Measurements from ENCODE around the gene AIM2. TPM values are rescaled to one million over a fixed set of nuclear protein-coding genes. Genes with fewer than 3 reads are reported as not detected.

AIM2 gene
- total RNA-seq, 1 donor from 2014 or later = 5.3 TPM

DNA sequence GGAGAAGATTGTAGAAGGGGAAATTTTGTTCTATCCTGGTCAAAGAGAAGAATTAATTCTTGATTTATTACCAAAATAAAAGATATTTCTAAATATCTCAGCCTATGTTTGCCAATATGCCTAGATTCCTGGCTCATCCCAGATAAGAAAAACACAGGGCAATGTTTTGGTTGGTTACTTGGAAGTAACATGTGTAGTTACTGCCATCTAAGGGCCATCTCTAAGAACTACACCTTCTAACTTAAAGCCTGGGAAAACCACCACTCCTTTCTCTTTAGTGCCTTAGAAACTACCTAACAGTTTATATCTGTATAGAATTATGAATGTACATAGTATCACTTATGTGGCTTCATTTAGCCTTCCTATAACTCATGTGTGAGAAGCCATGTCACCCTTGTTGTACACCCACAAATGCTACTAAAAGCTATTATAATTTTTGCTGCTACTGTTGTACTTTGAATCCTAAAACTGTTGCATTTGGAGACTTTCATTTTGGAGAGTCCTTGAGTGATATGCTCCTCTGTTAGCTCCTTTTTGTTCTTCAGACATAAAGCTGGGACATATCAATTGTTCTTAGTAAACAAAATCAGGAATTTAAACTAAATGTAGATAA is 4.5 kb downstream of the AIM2 start:
- no peaks in the 10 kb centered on the region for H3K4me1 Mint-ChIP-seq (ENCODE audit: low read depth, unreplicated experiment)
- DNase-seq = no peak
- H3K36me3 Mint-ChIP-seq (ENCODE audit: unreplicated experiment) = no peaks in the 10 kb centered on the region
- H3K27me3 Mint-ChIP-seq (ENCODE audit: unreplicated experiment) = no peaks in the 10 kb centered on the region
- TF ChIP-seq, protein P1, sequence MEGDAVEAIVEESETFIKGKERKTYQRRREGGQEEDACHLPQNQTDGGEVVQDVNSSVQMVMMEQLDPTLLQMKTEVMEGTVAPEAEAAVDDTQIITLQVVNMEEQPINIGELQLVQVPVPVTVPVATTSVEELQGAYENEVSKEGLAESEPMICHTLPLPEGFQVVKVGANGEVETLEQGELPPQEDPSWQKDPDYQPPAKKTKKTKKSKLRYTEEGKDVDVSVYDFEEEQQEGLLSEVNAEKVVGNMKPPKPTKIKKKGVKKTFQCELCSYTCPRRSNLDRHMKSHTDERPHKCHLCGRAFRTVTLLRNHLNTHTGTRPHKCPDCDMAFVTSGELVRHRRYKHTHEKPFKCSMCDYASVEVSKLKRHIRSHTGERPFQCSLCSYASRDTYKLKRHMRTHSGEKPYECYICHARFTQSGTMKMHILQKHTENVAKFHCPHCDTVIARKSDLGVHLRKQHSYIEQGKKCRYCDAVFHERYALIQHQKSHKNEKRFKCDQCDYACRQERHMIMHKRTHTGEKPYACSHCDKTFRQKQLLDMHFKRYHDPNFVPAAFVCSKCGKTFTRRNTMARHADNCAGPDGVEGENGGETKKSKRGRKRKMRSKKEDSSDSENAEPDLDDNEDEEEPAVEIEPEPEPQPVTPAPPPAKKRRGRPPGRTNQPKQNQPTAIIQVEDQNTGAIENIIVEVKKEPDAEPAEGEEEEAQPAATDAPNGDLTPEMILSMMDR (IDR thresholded peaks at IDR 0.05; ENCODE audit: partially characterized antibody, unreplicated experiment) = peak; percentile 73
- no peaks in the 10 kb centered on the region for H3K9me3 Mint-ChIP-seq (ENCODE audit: unreplicated experiment)
- H3K27ac Mint-ChIP-seq (ENCODE audit: unreplicated experiment) = no peak overlapping the region
- H3K4me3 Mint-ChIP-seq (ENCODE audit: unreplicated experiment) = no peak overlapping the region

DNA sequence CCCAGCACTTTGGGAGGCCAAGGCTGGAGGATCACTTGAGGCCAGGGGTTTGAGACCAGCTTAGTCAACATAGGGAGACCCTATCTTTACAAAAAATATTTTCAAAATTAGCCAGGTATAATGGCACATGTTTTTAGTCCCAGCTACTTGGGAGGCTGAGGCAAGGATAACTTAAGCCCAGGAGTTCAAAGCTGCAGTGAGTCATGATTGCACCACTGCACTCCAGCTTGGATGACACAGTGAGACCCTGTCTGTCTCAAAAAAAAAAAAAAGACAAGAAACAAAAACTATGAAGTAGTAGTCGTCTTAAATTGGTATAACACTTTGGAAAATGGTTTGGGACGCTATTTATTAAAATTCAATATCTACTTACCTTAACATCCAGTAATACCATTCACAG is 7.7 kb downstream of the AIM2 start:
- H3K27me3 Mint-ChIP-seq (ENCODE audit: unreplicated experiment) = no peaks in the 10 kb centered on the region
- H3K27ac Mint-ChIP-seq (ENCODE audit: unreplicated experiment) = no peak overlapping the region
- H3K9me3 Mint-ChIP-seq (ENCODE audit: unreplicated experiment) = no peaks in the 10 kb centered on the region
- TF ChIP-seq, protein P1 (IDR thresholded peaks at IDR 0.05; ENCODE audit: partially characterized antibody, unreplicated experiment) = no peak
- DNase-seq = no peak
- H3K4me3 Mint-ChIP-seq (ENCODE audit: unreplicated experiment) = no peak overlapping the region
- no peaks in the 10 kb centered on the region for H3K36me3 Mint-ChIP-seq (ENCODE audit: unreplicated experiment)
- no peaks in the 10 kb centered on the region for H3K4me1 Mint-ChIP-seq (ENCODE audit: low read depth, unreplicated experiment)

DNA sequence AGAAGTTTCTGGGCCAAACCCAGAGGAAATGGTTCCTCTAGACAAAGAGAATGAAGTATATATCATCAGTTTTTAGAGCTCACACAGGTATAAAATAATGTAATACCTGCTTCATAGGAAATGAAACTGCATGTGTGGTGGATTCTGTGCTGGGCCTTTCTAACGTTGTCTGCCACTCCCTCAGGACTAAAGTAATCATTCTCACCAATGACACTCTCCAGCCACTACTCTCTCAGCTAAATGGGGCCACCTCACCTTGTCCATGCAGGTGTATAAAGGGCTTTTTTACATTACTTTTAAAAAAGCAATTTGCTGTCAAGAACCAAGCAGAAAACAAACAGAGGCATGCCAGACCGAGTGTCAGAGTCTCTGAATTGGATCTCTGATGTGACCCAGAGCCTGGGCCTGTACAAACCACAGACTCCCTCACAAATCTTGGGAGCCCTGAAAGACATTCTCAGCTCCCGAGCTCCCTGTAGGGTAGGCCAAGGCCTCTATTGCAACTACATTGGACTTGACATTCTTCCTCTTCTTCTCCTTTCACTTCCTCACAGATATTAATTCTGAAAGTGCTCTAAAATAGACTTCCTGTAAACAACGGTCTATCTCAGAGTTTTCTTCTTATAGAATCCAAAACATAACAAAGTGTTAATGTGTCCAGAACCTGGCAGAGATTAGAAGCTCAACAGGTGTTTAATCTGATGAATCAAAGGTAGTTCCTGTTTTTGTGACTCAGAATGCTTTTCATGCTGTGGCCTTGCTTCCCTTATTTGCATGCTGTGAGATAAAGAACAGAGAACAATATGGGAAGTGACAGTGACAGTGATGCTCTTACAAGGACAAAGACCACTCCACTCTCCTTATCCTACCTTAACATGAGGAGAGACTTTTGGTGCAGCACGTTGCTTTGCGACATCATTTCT is 8.6 kb downstream of the AIM2 start:
- no peaks in the 10 kb centered on the region for H3K27me3 Mint-ChIP-seq (ENCODE audit: unreplicated experiment)
- no peaks in the 10 kb centered on the region for H3K4me1 Mint-ChIP-seq (ENCODE audit: low read depth, unreplicated experiment)
- no peak overlapping the region for H3K4me3 Mint-ChIP-seq (ENCODE audit: unreplicated experiment)
- H3K9me3 Mint-ChIP-seq (ENCODE audit: unreplicated experiment) = no peaks in the 10 kb centered on the region
- H3K36me3 Mint-ChIP-seq (ENCODE audit: unreplicated experiment) = no peaks in the 10 kb centered on the region
- DNase-seq = no peak
- no peak overlapping the region for H3K27ac Mint-ChIP-seq (ENCODE audit: unreplicated experiment)
- TF ChIP-seq, protein P1 (IDR thresholded peaks at IDR 0.05; ENCODE audit: partially characterized antibody, unreplicated experiment) = no peak

DNA sequence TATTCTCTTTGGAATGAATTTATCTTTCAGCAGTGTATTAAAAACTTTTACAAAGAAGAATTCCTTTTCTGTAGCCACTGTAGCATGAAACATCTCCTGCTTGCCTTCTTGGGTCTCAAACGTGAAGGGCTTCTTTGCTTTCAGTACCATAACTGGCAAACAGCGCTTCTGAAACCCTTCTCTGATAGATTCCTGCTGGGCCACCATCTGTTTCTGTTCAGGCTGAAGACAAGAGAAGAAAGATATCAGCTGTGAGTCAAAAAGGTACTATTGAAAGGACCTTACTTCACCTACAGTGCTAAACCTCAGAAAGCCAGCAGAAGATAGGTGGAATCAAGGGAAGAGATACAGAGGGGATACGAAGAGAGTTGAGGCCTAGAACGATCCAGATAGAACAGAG is 10.5 kb downstream of the AIM2 start:
- no peak overlapping the region for H3K4me3 Mint-ChIP-seq (ENCODE audit: unreplicated experiment)
- no peak for DNase-seq
- no peaks in the 10 kb centered on the region for H3K36me3 Mint-ChIP-seq (ENCODE audit: unreplicated experiment)
- no peaks in the 10 kb centered on the region for H3K4me1 Mint-ChIP-seq (ENCODE audit: low read depth, unreplicated experiment)
- H3K27ac Mint-ChIP-seq (ENCODE audit: unreplicated experiment) = no peak overlapping the region
- no peaks in the 10 kb centered on the region for H3K27me3 Mint-ChIP-seq (ENCODE audit: unreplicated experiment)
- TF ChIP-seq, protein P1 (IDR thresholded peaks at IDR 0.05; ENCODE audit: partially characterized antibody, unreplicated experiment) = no peak
- no peaks in the 10 kb centered on the region for H3K9me3 Mint-ChIP-seq (ENCODE audit: unreplicated experiment)

DNA sequence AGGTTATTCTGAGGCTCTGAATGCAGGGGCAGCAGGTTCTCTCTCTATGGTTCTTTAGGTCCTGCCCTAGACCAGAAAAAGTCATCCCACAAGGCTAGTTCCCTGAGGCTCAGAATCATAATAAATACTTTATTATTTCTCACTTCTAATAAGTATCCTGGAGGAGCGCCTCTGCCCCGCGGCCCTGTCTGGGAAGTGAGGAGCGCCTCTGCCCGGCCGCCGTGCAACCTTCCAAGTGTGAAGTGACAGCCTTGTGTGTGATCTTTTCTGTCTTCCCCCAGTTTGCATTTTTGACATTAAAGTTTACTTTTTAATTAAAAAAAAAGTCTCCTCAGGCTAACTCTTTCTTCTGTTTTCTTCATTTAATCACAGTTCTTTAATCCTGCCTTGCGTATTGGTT is 11.5 kb downstream of the AIM2 start:
- Mint-ChIP-seq H3K36me3 (ENCODE audit: unreplicated experiment) (no peaks in the 10 kb centered on the region), H3K9me3 (ENCODE audit: unreplicated experiment) (no peaks in the 10 kb centered on the region), H3K27me3 (ENCODE audit: unreplicated experiment) (no peaks in the 10 kb centered on the region), H3K4me1 (ENCODE audit: low read depth, unreplicated experiment) (no peaks in the 10 kb centered on the region), H3K4me3 (ENCODE audit: unreplicated experiment) (no peak overlapping the region), H3K27ac (ENCODE audit: unreplicated experiment) (no peak overlapping the region)
- DNase-seq = no peak
- TF ChIP-seq, protein P1 (IDR thresholded peaks at IDR 0.05; ENCODE audit: partially characterized antibody, unreplicated experiment) = no peak

Data from glutamatergic neuron (in vitro differentiated cells).